ENCODE measurements around the gene HEPHL1. TPM values are rescaled to one million over a fixed set of nuclear protein-coding genes. Genes with fewer than 3 reads are reported as not detected.
"Not testable (repeated sequence)": the region's sequence is repeated elsewhere in the genome, so short reads cannot be mapped to it uniquely, and the experiment has no call there.

Gene HEPHL1
- total RNA-seq, 2 experiments from 2014 or later, result not detected

DNA sequence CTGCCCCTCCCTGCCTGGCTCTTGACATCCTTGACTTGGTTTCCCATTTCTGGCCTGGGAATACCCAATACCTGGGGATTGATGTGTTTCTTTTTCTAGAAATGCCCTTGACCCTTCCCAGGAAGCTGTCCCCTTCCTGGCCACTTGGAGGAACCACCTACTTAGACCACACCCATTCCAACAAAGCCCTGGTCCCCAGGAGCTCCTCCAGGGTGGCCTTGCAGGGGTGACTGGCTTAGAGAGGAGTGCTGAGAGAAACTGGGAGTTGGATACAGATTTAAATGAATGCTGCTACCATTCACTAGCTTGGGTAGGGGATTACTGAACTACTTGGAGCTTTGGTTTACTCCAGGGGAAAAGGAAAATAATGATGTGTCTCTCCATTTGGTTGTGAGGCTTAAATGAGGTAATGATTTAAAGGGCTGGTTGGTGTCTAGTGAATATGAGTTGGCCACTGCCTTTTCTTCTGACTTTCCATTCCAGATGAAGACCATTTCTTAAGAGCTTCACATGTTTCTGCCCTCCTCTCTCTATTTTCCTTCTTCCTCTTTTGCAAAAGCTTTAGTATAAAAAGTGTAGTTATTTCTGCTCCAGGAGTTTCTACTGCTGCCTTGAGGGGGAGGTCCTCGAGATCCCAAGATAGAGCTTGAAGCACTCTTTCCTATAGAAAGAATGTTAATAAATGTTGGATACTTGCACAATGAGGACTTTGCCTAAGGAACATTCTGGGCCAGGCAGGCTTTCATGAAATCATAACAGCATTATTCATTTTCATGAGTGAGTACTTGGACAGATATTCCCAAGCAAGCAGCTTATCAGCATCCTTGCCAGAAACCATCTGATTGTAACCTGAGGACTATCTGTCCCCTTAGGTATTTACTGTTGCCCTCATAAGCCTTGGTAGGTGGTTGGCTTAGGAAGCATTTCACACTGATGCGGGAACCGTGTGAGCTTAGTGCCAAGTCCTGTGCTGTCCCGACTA, 129.8 kb downstream of the HEPHL1 start:
- intact Hi-C loops (cut with micrococcal nuclease), result no loop called here
- CTCF ChIA-PET, result no interaction called here
- H3K4me1 Mint-ChIP-seq (ENCODE audit: low read depth), result peaks cover 68% of the 10 kb centered on the region
- H3K27me3 Mint-ChIP-seq (ENCODE audit: low read depth), result no peaks in the 10 kb centered on the region
- no peaks in the 10 kb centered on the region for H3K9me3 Mint-ChIP-seq
- peaks cover 9% of the 10 kb centered on the region for H3K36me3 Mint-ChIP-seq (ENCODE audit: low read depth)
- H3K4me3 Mint-ChIP-seq, result no peak overlapping the region
- no peak for DNase-seq
- H3K27ac Mint-ChIP-seq, result no peak overlapping the region

GRCh38 chr11:94151903-94152677, 130.9 kb downstream of the HEPHL1 start:
- Mint-ChIP-seq H3K4me1 (ENCODE audit: low read depth) (peaks cover 59% of the 10 kb centered on the region), H3K4me3 (no peak overlapping the region), H3K9me3 (peaks cover 2% of the 10 kb centered on the region), H3K27ac (no peak overlapping the region), H3K27me3 (ENCODE audit: low read depth) (no peaks in the 10 kb centered on the region), H3K36me3 (ENCODE audit: low read depth) (peaks cover 18% of the 10 kb centered on the region)
- peak; percentile 62 for DNase-seq
- intact Hi-C loops (cut with micrococcal nuclease), result loop anchor here (1.0 kb wide), 2 partner anchors 17 to 24 kb away; partner anchors contain the start of gene PANX1
- CTCF ChIA-PET, result no interaction called here

GRCh38 chr11:94152678-94153065, 131.5 kb downstream of the HEPHL1 start:
- peaks cover 22% of the 10 kb centered on the region for H3K36me3 Mint-ChIP-seq (ENCODE audit: low read depth)
- DNase-seq, result no peak
- no peak overlapping the region for H3K4me3 Mint-ChIP-seq
- peaks cover 2% of the 10 kb centered on the region for H3K9me3 Mint-ChIP-seq
- peak overlapping the region; percentile 51 for H3K27ac Mint-ChIP-seq
- intact Hi-C loops (cut with micrococcal nuclease), result loop anchor here (1.0 kb wide), 2 partner anchors 17 to 24 kb away; partner anchors contain the start of gene PANX1
- CTCF ChIA-PET, result interaction anchor here (0.9 kb wide), 1 partner anchor 23 kb away, joined by 3 read pairs; no protein-coding TSS in a partner anchor
- peaks cover 54% of the 10 kb centered on the region for H3K4me1 Mint-ChIP-seq (ENCODE audit: low read depth)
- H3K27me3 Mint-ChIP-seq (ENCODE audit: low read depth), result no peaks in the 10 kb centered on the region

- Mint-ChIP-seq H3K27me3 (ENCODE audit: low read depth) (no peaks in the 10 kb centered on the region), H3K4me3 (no peak overlapping the region), H3K9me3 (peaks cover 3% of the 10 kb centered on the region), H3K27ac (no peak overlapping the region), H3K36me3 (ENCODE audit: low read depth) (peaks cover 27% of the 10 kb centered on the region), H3K4me1 (ENCODE audit: low read depth) (peaks cover 47% of the 10 kb centered on the region)
- CTCF ChIA-PET, result interaction anchor here (0.9 kb wide), 1 partner anchor 22 kb away, joined by 3 read pairs; no protein-coding TSS in a partner anchor
- intact Hi-C loops (cut with micrococcal nuclease), result no loop called here
- no peak for DNase-seq
Measured at GRCh38 chr11:94153320-94153719, 132.2 kb downstream of the HEPHL1 start.

- peaks cover 3% of the 10 kb centered on the region for H3K9me3 Mint-ChIP-seq
- peaks cover 28% of the 10 kb centered on the region for H3K36me3 Mint-ChIP-seq (ENCODE audit: low read depth)
Measured at GRCh38 chr11:94154095-94154856, 133.1 kb downstream of the HEPHL1 start.

DNA sequence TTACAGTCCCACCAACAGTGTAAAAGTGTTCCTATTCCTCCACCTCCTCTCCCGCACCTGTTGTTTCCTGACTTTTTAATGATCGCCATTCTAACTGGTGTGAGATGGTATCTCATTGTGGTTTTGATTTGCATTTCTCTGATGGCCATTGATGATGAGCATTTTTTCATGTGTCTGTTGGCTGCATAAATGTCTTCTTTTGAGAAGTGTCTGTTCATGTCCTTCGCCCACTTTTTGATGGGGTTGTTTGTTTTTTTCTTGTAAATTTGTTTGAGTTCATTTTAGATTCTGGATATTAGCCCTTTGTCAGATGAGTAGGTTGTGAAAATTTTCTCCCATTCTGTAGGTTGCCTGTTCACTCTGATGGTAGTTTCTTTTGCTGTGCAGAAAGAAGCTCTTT, 136.2 kb downstream of the HEPHL1 start:
- peaks cover 19% of the 10 kb centered on the region for H3K4me1 Mint-ChIP-seq (ENCODE audit: low read depth)

More at GRCh38 chr11:94154095-94154856, 133.1 kb downstream of the HEPHL1 start:
- Mint-ChIP-seq H3K4me3 (no peak overlapping the region), H3K4me1 (ENCODE audit: low read depth) (peaks cover 38% of the 10 kb centered on the region), H3K27ac (no peak overlapping the region), H3K27me3 (ENCODE audit: low read depth) (no peaks in the 10 kb centered on the region)
- DNase-seq, result no peak
- CTCF ChIA-PET, result interaction anchor here (0.7 to 1.0 kb wide), 2 partner anchors 10 to 70 kb away, joined by 3 read pairs; no protein-coding TSS in a partner anchor
- intact Hi-C loops (cut with micrococcal nuclease), result no loop called here

More for the DNA sequence above, 136.2 kb downstream of the HEPHL1 start:
- intact Hi-C loops (cut with micrococcal nuclease); H3K27ac Mint-ChIP-seq; DNase-seq; CTCF ChIA-PET; H3K27me3 Mint-ChIP-seq (ENCODE audit: low read depth); H3K4me3 Mint-ChIP-seq: not testable (repeated sequence)
- peaks cover 12% of the 10 kb centered on the region for H3K9me3 Mint-ChIP-seq
- H3K36me3 Mint-ChIP-seq (ENCODE audit: low read depth), result peaks cover 47% of the 10 kb centered on the region

Other genes starting within 250 kb of the HEPHL1 start
- gene MED17, start 237.1 kb upstream of the HEPHL1 start, total RNA-seq, result 10 to 100 TPM; 19.4 to 22.6 TPM
- not detected for gene VSTM5, start 170.7 kb upstream of the HEPHL1 start, total RNA-seq
- gene PANX1, start 107.5 kb downstream of the HEPHL1 start, total RNA-seq, result 1 to 10 TPM; 5.4 to 5.8 TPM